Stimulated activated naive CD4-positive, alpha-beta T cell treated with Interleukin-2 at 50 U/mL for 16 hours (primary cell): ENCODE measurements around the gene ADD1.
A peak's percentile ranks its signal among the peaks of the same experiment; 100 is the strongest.
"Not testable (repeated sequence)": the region's sequence is repeated elsewhere in the genome, so short reads cannot be mapped to it uniquely, and the experiment has no call there.

Experiments used
- DNase-seq: peaks from one replicate; lab custom pipeline; 2025; lab: John Stamatoyannopoulos, UW

The ADD1 gene

GRCh38 chr4:2934077-2934812 lies 90.6 kb downstream of the ADD1 start:
- peak; percentile 64 for DNase-seq

GRCh38 chr4:2934813-2935761 lies 91.4 kb downstream of the ADD1 start:
- peak; percentile 90 for DNase-seq

GRCh38 chr4:2935762-2936743 lies 92.4 kb downstream of the ADD1 start:
- peak; percentile 82 for DNase-seq

GRCh38 chr4:2936773-2937145 lies 93.1 kb downstream of the ADD1 start:
- DNase-seq, result peak; percentile 73

- DNase-seq, result peak; percentile 22
Observed at GRCh38 chr4:2937146-2937857, 93.7 kb downstream of the ADD1 start.

GRCh38 chr4:2937986-2938385 lies 94.3 kb downstream of the ADD1 start:
- no peak for DNase-seq

- not testable (repeated sequence) for DNase-seq
Observed at GRCh38 chr4:2938411-2938810, 94.8 kb downstream of the ADD1 start.

GRCh38 chr4:2938906-2939305 lies 95.3 kb downstream of the ADD1 start:
- no peak for DNase-seq

GRCh38 chr4:2939383-2940243 lies 96.0 kb downstream of the ADD1 start:
- DNase-seq, result peak; percentile 22

GRCh38 chr4:2940267-2941137 lies 96.9 kb downstream of the ADD1 start:
- no peak for DNase-seq

GRCh38 chr4:2941138-2942036 lies 97.7 kb downstream of the ADD1 start:
- no peak for DNase-seq

- no peak for DNase-seq
Observed at GRCh38 chr4:2942037-2942531, 98.4 kb downstream of the ADD1 start.

GRCh38 chr4:2942532-2943363 lies 99.1 kb downstream of the ADD1 start:
- peak; percentile 22 for DNase-seq

- no peak for DNase-seq
Observed at GRCh38 chr4:2943364-2944090, 99.9 kb downstream of the ADD1 start.

GRCh38 chr4:2944091-2944482 lies 100.4 kb downstream of the ADD1 start:
- no peak for DNase-seq
